Right lobe of liver (tissue), 4 donors: ENCODE measurements around the gene RNF157.

Experiments used
- POLR2A ChIP-seq: fragments of 450-650 bp; IDR thresholded peaks from one replicate; pipeline ENCODE4 v1.6.1; 2017; ENCODE audit warnings: antibody characterized with exemption, mild to moderate bottlenecking
- TF ChIP-seq, protein P1 (sequence below), 4 donors: fragments of 200-600 bp in 3 of 4; fragments of 450-650 bp in 1 of 4; IDR thresholded peaks; one replicate each; pipeline versions ENCODE4 v1.5.1 to v1.8.0; 2016 to 2022; ENCODE audit warnings: antibody characterized with exemption in 4 of 4, mild to moderate bottlenecking in 2 of 4
- donor health status: DM: no; HTN: no; CAD: no.
- donor health status: DM: no; HTN: no; CAD: no.
- donor health status: DM: no; HTN: yes; CAD: no.

DNA sequence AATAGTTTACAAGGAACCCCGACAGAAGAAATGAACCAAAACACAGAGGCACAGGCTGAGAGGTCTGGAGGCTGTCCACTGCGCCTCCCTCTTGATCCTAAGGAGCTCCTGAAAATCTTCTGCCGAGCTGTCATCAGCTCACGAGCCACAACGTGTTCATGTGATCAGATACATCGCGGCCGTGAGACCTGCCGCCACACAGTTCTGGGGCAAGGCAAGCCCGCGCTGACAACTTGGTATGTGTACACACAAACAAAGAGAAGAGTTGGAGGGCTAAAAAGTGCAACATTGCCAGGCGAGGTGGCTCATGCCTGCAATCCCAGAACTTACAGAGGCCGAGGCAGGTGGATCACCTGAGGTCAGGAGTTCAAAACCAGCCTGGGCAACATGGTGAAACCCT lies 144.3 kb downstream of the RNF157 start:
- TF ChIP-seq, protein P1, sequence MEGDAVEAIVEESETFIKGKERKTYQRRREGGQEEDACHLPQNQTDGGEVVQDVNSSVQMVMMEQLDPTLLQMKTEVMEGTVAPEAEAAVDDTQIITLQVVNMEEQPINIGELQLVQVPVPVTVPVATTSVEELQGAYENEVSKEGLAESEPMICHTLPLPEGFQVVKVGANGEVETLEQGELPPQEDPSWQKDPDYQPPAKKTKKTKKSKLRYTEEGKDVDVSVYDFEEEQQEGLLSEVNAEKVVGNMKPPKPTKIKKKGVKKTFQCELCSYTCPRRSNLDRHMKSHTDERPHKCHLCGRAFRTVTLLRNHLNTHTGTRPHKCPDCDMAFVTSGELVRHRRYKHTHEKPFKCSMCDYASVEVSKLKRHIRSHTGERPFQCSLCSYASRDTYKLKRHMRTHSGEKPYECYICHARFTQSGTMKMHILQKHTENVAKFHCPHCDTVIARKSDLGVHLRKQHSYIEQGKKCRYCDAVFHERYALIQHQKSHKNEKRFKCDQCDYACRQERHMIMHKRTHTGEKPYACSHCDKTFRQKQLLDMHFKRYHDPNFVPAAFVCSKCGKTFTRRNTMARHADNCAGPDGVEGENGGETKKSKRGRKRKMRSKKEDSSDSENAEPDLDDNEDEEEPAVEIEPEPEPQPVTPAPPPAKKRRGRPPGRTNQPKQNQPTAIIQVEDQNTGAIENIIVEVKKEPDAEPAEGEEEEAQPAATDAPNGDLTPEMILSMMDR (IDR thresholded peaks at IDR 0.05) = no peak
- TF ChIP-seq POLR2A = no peak
